Smooth muscle cell of the brain vasculature (primary cell): Measurements from ENCODE around the gene WNT10A.
"Not testable (repeated sequence)": the region's sequence is repeated elsewhere in the genome, so short reads cannot be mapped to it uniquely, and the experiment has no call there.

ENCODE experiments used
- DNase-seq: peaks from one replicate; pipeline ENCODE4 v3.0.0-alpha.2; 2012; ENCODE audit warnings: low read depth, low spot score

Gene WNT10A

DNA sequence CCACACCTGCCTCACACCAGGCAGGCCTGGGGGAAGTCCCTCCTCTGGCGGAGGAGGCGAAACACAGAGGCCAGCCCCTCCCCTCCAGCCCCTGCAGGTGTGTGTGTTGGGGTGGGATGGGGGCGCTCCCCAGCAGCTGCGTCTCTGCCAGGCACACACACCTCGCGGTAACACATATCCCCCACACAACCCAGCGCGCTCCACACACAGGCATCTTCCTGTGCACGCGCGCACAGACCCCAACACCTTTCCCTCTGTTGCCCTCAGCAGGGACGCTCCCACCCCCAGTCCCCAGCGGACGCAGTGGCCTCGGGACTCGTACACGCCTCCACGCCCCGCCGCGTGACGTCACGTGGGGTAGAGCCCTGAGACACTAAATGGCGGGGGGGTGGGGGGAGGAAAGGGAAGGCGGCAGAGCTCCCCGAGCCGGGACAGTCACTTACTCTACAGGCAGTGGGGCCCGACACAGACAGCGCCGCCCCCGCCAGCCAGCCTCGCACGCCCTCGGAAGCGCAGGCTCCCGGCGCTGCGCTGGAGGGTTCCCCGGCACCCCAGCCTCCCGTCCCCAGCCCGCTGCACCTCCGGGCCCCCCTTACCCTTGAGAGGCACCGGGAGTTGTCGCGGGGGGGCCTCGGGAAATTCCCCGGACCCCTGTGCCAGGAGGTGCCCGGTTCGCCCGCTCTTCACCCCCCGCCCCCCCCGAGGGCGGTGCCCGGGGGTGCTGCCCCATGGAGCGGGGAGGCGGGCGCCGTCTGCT, at the start of gene WNT10A:
Gene WNT10A, plus strand, starts transcription at position 751 of the 757 bp plus-strand sequence. CDS start 144 bp downstream, outside the sequence.
- DNase-seq: no peak

DNA sequence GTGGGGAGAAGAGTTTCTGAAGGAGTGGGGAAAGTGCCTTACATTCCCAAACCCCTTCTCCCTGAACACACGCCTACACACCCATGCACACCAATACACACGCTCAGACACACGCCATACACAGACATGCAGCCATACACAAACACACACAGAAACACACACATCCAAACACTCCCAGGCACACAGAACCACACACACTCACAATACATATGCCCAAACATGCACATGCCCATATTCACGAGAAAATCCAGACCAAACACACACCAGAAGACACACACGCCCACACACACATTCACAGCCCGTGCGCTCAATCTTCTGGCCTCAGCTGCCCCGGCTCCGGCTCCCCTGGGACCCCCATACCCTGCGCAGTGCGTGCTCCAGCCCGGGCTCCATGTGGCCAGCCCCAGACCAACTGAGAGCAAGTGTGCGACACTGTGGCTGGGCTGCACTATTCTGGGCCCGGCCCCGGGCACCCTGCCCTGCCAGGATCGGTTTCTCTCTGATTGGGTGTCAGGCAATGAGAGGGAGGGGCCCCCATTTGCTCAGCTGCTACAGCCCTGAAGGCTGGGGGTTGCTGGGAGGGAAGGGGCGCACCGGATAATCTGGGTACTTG, 49.2 kb upstream of the WNT10A start, which contains the start of gene PRKAG3:
Gene PRKAG3, minus strand, starts transcription at position 426 of the 613 bp plus-strand sequence.
- DNase-seq: no peak

GRCh38 chr2:218832081-218832480, 48.6 kb upstream of the WNT10A start:
- DNase-seq: no peak

DNA sequence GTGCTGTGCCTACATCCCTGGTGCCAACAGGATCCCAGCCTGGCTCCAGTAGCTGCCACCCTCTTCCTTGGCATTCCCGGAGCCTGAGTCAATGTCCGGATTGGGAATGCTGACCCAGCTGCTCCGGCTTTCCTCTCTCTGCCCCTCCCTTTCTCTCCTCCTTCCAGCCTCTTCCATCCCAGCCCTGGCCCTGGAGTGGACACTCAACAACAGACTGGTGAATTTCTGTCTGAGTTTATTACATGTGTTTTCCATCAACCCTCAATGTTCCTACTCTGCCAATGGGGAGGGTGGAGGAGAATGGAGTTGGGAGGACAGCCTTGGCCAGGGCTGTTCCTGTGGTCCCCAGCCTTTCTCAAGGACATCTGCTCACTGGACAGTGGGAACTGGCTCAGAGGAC, 48.1 kb upstream of the WNT10A start:
- DNase-seq: no peak

DNA sequence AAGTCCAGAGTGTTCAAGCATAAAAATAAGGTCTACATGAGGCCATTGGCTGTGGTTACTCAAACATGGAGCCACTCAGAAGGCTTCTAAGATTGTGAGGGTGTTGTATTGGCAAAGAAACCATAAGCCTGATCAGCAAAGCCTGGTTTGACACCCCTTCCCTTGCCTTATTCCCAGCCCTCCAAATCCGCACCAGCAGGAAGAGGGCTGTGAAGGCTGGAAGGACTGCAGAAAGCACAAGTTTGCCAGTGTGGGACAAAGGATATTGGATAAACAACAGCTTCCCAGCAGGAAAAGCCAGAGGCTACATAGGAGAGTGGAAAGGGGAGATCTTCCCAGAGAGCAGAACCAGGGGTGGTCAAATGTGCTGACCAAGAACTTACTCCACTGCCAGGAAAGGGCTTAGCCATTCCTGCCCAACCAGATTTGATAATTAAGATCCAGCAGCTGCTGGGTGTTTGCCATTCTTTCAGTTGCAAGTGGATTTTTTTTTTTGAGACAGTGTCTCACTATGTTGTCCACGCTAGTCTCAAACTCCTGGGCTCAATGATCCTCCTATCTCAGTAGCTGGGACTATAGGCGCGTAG, 47.5 kb upstream of the WNT10A start:
- DNase-seq: no peak

- DNase-seq: no peak
These were observed 46.0 kb upstream of the WNT10A start for GRCh38 chr2:218834685-218835084.

- DNase-seq: no peak
These were observed 43.2 kb upstream of the WNT10A start for GRCh38 chr2:218837495-218837894.

GRCh38 chr2:218839430-218839829, 41.2 kb upstream of the WNT10A start:
- DNase-seq: no peak

DNA sequence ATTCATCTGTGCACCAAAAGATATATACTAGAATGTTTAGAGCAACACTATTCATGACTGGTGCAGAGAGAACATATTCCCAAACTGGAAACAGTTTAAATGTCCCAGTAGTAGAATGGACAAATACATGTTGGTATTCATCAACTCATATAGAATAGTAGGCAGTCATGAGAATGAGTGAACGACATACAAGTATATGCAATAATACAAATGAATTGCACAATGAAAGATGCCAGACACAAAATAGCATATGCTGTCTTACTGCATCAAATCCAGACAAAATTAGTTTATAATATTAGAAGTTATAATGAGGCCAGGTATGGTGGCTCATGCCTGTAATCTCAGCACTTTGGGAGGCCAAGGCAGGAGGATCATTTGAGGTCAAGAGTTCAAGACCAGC, 40.8 kb upstream of the WNT10A start:
- DNase-seq: no peak

GRCh38 chr2:218844334-218844733, 36.3 kb upstream of the WNT10A start:
- not testable (repeated sequence) for DNase-seq

DNA sequence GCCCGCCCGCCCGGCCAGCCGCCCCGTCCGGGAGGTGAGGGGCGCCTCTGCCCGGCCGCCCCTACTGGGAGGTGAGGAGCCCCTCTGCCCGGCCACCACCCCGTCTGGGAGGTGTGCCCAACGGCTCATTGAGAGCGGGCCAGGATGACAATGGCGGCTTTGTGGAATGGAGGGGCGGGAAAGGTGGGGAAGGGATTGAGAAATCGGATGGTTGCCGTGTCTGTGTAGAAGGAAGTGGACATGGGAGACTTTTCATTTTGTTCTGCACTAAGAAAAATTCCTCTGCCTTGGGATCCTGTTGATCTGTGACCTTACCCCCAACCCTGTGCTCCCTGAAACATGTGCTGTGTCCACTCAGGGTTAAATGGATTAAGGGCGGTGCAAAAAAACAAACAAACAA, 33.7 kb upstream of the WNT10A start:
- DNase-seq: not testable (repeated sequence)

DNA sequence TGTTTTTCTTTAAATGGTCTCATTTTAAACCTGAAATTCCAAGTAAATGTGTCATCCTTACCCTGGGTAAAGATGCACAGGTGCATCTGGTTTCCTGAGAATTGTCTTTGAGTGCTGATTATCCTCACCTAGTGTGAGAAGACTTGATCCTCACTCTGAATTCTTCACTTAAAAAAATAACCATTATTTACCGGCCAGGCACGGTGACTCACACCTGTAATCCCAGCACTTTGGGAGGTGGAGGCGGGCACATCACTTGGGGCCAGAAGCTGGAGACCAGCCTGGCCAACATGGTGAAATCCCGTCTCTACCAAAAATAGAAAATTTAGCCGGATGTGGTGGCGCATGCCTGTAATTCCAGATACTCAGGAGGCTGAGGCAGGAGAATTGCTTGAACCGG, 30.9 kb upstream of the WNT10A start:
- DNase-seq: no peak

- no peak for DNase-seq
These were observed 29.9 kb upstream of the WNT10A start for GRCh38 chr2:218850796-218851195.

GRCh38 chr2:218851286-218851685, 29.4 kb upstream of the WNT10A start:
- DNase-seq: no peak

DNA sequence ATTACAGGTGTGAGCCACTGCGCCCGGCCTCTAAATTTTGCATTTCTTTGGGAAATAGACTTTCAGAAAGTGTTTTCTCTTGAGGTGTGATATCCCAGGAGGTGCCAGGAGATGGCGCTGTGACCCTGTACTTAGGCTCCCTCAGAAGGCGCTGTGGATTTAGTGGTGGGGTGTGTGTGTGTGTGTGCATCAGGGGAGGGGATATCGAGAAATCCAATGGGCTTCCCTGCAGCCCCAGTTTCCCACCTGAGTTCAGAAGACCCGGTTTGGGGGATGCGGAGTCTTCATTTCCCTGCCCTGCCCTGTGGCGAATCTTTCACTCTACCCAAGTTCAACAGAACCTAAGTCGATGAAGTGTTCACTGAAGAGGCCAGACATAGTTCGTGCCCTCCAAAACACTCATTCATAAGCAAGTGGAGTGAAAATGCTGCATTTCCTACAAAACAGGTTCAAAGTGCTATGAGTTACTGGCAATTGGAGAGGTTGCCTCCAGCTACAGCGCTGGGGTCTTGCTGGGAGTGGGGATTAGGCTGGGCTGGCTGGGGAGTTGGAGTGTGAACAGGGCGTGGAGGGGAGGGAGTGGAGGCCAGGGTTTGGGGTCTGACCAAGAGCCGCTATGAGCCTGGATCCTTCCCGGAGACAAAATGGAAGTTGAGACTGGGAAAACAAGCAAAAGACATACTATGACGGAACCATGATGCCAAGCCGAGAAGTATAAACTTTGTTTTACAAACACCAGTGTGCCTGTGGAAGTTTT, 27.6 kb upstream of the WNT10A start:
- no peak for DNase-seq

DNA sequence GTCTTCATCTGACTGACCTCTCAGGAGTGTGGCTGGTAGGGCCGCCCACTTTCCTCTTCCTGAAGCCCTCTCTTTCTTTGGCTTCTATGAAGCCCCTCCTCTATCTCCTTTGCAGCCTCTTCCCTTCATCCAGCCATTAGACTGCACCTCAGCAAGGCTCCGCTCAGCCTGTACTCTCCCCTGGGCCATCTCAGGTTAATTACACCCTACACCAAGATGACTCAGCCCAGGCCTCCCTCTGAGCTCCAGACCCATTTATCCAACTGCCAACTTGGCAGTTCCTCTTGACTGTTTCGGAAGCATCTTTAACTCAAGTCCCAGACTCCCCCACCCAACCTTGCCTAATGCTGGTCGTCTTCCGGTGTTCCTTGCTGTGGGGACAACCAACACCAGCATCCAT, 26.9 kb upstream of the WNT10A start:
- no peak for DNase-seq

- DNase-seq: no peak
These were observed 25.8 kb upstream of the WNT10A start for GRCh38 chr2:218854860-218855259.

- no peak for DNase-seq
These were observed 25.1 kb upstream of the WNT10A start for GRCh38 chr2:218855305-218856166.

GRCh38 chr2:218856167-218856895, 24.3 kb upstream of the WNT10A start:
- no peak for DNase-seq

GRCh38 chr2:218856896-218857243, 23.8 kb upstream of the WNT10A start:
- no peak for DNase-seq
